Tongue (tissue), 2 donors: ENCODE measurements around the gene SPARC. TPM values are rescaled to one million over a fixed set of nuclear protein-coding genes. Genes with fewer than 3 reads are reported as not detected.
"Not testable (repeated sequence)": the region's sequence is repeated elsewhere in the genome, so short reads cannot be mapped to it uniquely, and the experiment has no call there.

Experiments used
- DNase-seq: peaks from one replicate; pipeline ENCODE4 v3.0.0-alpha.2; 2015
- total RNA-seq: library from RNA; depleted of rRNA; stranded (reverse); fragments of >200 nt; gene quantifications from one replicate; pipeline ENCODE4 v1.2.3, GENCODE V29; 2014

The SPARC gene
- total RNA-seq, 1 donor from 2014 or later: 1,607 TPM

GRCh38 chr5:151700296-151700695 is 13.6 kb upstream of the SPARC start:
- DNase-seq: no peak

- DNase-seq: peak; percentile 94
Measured at GRCh38 chr5:151699071-151699901, 12.6 kb upstream of the SPARC start.

- not testable (repeated sequence) for DNase-seq
Measured at GRCh38 chr5:151698081-151698480, 11.4 kb upstream of the SPARC start.

- DNase-seq: no peak
Measured at GRCh38 chr5:151697452-151697851, 10.7 kb upstream of the SPARC start.

- peak; percentile 95 for DNase-seq
Measured at GRCh38 chr5:151696470-151697061, 9.9 kb upstream of the SPARC start.

GRCh38 chr5:151695464-151695863 is 8.7 kb upstream of the SPARC start:
- DNase-seq: no peak

- DNase-seq: peak; percentile 59
Measured at GRCh38 chr5:151694035-151694485, 7.3 kb upstream of the SPARC start.

GRCh38 chr5:151692312-151692711 is 5.6 kb upstream of the SPARC start:
- DNase-seq: no peak

- no peak for DNase-seq
Measured at GRCh38 chr5:151691706-151692105, 5.0 kb upstream of the SPARC start.

GRCh38 chr5:151689591-151689990 is 2.9 kb upstream of the SPARC start:
- DNase-seq: not testable (repeated sequence)

GRCh38 chr5:151688436-151688835 is 1.7 kb upstream of the SPARC start:
- no peak for DNase-seq

GRCh38 chr5:151685749-151686673 is 704 bp downstream of the SPARC start:
- DNase-seq: peak; percentile 86

GRCh38 chr5:151684690-151685361 is 1.9 kb downstream of the SPARC start:
- DNase-seq: peak; percentile 98

GRCh38 chr5:151683986-151684588 is 2.6 kb downstream of the SPARC start:
- DNase-seq: no peak

GRCh38 chr5:151683444-151683843 is 3.3 kb downstream of the SPARC start:
- no peak for DNase-seq

GRCh38 chr5:151682751-151683331 is 3.9 kb downstream of the SPARC start:
- DNase-seq: peak; percentile 72

- DNase-seq: no peak
Measured at GRCh38 chr5:151682240-151682639, 4.5 kb downstream of the SPARC start.

GRCh38 chr5:151680944-151681427 is 5.7 kb downstream of the SPARC start:
- DNase-seq: no peak

- not testable (repeated sequence) for DNase-seq
Measured at GRCh38 chr5:151680156-151680505, 6.6 kb downstream of the SPARC start.

GRCh38 chr5:151679421-151680155 is 7.1 kb downstream of the SPARC start:
- DNase-seq: no peak
